Epidermal melanocyte (primary cell): ENCODE results near the gene DHRS1.
A peak's percentile ranks its signal among the peaks of the same experiment; 100 is the strongest.

Source experiments
- DNase-seq: peaks from one replicate; pipeline ENCODE4 v3.0.0; 2011; ENCODE audit warnings: low spot score; ENCODE audit not compliant: insufficient read length

The DHRS1 gene

DNA sequence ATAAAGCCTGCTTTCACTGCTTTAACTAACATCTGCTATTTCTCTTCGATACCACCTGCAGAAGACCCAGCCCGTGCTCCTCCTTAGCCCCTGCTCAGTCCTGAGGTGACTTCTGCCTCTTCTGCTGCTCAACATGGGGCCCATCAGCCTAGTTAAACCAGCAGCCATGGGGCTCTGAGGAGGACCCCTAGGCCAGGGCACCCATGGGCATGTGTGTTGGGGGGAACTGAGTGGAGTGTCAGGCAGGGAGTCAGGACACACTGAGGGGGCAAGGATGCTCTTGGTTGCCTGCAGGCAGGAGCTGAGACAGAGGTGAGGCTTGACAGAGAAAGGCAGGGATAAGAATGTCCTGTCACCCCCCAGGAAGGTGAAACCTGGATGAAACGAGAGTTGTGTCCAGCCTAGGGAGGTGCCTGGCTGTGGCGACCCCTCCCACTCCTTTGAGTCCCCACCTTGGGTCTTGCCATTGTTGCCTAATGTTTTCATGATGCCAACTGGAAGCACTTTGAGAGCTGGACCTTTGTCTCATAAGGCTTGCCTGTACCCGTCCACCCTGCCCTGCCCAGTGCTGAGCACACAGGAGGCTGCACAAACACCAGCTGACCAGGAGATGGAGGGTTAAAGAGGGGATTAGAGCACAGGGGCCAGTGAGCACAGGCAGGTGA, 15.7 kb downstream of the DHRS1 start:
- DNase-seq = no peak

DNA sequence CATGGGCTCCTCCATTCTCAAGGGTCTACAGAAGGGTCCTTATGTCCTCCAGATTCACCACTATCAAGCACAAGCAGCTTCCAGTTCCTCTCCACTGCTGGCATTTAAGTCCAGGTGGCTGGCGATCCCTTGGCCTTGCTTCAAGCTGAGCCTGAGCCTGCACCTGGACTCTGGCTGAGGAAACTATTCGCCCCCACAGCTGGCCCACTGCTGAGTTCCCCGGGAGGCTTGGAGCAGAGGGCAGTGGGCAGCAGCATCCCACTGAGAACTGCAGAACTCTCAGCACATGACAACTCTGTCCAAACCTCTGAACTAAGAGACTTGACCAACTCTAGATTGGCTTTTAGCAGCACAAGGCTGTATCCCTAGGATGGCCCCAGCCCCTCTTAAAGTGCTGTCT, 16.8 kb downstream of the DHRS1 start:
- no peak for DNase-seq

DNA sequence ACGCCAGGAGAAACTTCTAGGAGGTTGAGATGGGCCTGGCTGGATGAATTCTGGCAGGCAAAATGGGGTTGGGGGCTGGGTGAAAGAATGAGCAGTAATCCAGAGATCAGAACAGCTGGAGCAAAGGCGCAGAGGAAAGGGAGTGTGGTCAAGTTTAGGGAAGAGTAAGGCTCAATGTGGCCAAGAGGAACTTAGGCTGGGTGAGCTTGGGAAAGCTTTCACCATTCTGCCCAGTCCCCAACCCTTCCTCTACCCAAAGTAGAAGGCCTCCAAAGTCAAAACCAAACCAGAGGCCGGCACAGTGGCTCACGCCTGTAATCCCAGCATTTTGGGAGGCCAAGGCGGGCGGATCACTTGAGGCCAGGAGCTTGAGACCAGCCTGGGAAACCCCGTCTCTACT, 17.9 kb downstream of the DHRS1 start:
- DNase-seq = no peak

DNA sequence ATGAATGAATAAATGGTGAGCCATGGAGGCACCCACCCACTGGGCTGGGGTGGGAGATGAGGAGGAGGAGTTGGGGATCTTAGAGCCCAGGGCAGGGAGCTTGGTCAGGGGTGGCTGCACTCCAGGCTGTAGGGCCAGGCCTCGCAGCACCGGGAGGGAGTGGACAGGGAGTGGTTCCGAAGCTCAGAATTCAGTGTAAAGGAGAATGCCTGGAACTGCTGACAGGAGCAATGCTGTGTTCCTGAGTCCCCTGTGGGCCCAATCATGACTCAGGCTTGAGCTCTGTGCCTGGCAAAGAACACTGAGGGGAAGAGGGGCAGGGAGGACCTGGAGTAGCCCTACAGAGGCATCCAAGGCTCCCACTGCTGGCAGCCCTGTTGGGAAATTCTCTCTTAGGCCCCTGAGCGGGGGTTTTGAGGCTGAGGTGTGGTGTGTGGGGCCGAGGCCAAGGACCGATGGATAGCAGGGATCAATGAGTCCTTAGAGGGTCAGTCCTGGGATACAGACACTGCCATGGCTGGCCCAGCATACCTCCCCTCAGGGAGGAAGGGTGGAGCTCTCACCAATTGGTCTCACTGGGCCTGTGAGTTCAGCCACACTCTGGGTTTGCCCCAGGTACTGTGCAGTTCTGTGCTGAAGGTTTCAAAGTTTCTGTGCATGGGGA, 18.7 kb downstream of the DHRS1 start:
- no peak for DNase-seq

DNA sequence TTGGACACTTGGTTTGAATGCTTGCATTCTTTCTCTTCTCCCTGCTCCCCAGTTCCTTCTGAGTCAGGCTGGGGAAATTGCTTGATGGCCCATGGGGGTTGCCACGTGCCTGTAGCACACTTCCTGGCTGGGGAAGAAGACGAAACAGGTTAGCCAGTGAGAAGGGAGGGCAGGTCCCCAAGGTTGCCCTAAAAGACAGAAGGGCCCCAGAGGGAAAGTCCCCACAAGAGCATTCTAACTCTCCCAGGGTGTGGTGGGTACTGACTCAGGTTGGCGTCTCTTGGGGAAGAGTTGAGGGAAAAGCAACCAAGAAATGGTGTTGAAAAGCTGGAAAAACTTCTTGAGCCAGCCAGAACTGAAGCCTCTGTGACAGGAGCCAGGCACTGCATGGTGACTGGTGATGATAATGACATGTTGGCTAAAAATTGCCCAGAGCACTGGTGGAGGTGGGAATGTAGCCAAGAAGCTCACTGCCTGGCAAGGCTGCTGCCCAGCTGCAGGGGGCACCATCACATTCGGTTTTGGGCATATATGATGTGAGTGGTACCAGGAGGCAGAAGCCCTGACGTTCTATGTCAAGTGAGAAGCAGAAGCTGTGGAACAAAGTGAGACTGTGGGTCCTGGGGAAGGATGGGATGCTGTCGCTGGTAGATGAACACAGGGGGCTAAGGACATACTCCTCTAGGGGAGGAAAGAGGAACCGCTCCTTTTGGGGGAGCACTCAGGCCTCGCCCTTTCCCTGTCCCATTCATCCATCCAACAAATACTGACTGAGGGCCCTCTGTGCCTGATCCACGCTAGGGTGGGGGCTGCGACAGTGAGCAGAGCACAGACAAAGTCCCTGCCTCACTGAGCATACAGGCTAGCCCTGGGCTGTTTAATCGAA, 20.0 kb downstream of the DHRS1 start:
- DNase-seq = no peak

DNA sequence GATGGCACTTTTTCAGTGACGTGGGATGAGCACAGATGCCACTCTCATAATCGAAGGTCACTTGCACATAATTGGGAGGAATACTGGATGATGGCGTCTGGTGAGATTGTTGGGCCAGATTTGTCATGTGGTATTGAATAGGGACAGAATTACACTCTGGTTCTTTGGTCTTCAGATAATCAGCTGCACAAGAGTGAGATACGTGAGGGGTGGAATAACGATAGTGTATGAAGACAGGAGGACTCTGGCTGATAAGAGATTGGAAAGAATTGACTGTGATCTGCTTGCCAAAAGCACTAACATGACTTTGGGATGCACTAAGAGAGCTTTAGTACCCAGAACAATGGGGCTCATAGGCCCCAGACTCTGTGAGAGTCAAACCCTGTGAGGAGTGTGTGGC, 21.2 kb downstream of the DHRS1 start:
- no peak for DNase-seq

DNA sequence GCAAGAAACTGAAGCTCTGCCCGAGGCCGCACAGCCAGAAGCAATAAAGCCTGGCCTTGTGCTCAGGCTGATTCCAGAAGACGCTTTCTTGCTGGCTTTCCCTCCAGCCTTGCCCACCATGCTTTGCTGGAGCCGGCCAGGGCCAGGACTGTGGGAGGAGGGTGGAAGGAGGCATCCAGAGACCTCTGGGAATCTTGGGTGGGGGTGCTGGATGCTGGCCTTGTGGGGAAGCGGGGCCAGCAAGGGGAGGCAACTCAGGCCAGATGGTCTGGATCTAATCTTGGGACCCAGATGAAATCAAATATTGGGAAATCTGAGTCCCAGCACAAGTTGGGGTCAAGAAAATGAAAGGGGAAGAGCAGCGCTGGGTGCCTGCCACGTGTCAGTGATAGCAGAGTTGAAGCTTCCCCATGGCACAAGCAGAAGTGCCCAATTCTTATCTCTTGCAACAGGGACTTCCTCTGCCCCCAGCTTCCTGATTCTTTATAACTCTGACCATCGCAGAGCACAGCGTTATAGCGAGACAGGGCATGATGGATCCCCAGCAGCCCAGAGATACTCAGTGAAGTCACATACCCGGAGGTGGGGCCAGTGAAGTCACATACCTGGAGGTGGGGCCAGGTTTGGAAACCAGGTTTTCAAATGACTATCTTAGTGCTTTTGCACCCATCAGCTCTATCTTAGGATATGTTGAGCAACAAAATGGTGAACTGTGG, 21.8 kb downstream of the DHRS1 start:
- no peak for DNase-seq

DNA sequence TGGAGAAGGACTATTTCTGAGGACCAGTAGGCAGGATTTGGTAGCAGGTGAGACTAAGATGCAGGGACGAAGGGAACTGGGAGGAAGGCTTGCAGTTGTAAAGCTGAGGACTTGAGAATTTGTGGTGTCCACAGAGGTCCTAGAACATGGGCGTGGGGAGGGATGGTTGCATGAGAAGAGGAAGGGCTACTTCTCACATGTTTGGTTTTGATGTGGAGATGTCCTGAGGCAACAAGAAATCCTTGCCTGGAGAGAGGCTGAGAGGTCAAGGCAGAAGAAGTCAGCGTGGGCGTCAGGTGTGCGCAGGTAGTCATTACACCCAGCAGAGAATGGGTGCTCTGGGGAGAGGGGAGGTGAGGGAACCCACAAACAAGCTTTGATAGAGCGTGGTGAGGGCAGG, 22.5 kb downstream of the DHRS1 start:
- DNase-seq = no peak

DNA sequence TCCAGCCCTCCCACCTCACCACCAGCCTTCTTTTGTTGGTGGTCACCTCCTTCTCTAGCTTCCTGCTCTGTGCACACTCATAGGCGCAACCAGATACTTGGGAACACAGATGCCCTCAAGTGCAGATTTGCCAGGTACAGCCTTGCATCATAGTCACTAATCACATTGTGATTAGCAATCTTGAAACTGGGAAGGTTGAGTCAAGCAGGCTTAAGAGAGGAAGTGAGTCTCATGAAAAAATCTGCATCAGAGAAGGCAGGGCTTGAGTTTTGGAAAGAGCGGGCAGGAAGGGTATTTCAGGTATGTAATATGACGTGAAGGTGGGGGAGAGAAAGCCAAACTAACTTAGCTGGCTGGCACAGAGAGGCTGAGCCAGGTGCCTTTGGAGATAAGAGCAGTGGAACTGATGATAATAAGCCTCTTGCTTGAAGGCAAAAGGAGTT, 25.5 kb downstream of the DHRS1 start:
- DNase-seq = no peak

DNA sequence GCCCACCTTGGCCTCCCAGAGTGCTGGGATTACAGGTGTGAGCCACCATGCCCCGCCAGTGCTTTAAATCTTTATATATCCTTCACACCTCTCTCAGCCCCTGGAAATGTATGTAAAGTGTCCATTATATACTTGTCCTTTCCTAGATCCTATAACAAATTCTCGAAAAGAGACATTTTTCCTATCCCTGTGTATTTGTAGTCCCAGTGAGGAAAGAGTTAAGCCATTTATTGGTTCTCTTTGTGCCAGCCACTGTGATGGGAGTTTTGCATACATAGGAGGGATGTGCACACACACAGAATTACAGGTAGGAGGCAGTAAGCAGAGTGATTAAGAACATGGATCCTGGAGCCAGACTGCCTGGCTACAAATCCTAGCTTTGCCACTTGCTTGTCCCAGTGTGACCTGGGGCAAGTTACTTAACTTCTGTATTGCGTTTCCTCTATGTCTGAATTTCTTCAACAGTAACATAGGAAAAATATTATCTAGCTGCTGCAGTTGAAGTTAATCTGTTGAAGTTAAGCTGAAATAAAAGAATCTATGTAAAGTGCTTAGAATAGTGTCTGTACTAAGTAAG, 26.1 kb downstream of the DHRS1 start:
- no peak for DNase-seq

DNA sequence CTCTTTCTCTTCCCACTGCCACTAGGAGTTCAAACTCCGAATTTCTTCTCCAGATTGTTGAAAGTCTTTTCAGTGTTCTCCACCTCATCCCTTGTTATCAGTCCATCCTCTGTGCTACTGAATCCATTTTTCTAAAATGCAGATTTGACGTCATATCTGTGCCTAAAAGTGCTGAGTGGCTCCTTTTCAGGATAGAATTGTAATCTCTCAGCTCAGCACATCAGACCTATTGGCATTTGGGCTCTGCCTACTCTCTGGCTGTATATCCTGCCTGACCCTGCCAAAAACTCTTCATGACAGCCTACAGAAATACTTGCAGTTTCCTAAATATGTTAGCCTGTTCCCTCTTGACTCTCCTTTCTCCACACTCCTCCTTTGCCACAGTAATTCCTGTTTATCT, 27.1 kb downstream of the DHRS1 start:
- no peak for DNase-seq

DNA sequence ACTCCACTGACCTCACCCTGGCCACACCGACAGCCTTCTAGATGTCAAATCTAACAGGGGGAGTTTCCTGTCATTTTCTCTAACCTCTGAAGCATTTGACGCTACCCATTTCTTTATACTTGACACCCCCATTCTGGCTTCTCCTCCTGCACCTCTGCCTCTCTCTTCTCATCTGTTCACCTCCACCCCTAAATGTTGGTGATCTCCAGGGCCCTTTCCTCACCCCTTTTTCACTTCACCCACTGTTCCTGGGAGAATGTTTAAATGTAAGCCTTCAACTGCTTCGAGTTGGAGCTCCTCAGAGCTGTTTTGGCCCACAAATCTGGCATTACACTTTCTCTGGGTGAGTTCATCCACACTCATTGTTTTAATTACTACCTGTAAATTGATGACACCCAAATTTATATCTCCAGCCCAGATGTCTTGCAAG, 27.7 kb downstream of the DHRS1 start:
- no peak for DNase-seq

DNA sequence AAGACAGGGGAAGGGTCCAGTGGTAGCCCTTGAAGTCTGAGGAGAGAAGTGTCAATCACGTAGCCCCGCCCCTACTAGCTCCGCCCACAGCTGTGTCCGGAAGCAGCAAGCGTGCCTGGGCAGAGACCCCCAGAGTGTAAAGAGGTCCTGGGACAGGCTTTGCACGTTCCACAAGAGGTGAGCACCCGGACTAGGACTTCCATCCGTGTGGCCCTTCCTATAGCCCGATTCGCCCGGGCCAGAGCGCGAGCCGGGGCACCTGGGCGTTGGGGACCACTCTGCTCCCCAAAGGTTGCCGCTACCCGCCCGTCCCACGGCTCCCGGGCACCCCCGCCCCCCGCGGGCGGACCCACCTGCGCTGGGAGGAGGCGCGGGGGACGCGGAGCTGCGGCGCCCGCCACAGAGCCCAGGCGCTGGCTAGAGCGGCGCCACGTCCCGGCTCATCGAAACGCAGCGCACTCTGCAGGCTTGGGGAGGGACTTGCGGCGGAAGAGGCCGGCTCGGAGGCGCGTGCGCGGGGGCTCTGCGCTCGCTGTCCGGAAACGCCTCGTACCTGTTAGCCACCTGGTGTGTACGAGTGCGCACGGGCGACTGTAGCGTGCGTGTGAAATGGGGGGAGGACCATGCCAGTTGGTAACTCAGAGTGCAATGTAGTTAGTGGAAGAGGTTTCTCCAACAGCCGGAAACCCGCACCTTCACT, 28.3 kb downstream of the DHRS1 start, which contains the start of gene RABGGTA:
RABGGTA (minus strand) TSS at position 464 of the 700 bp plus-strand sequence. CDS start 482 bp downstream, outside the sequence.
- peak; percentile 94 for DNase-seq

DNA sequence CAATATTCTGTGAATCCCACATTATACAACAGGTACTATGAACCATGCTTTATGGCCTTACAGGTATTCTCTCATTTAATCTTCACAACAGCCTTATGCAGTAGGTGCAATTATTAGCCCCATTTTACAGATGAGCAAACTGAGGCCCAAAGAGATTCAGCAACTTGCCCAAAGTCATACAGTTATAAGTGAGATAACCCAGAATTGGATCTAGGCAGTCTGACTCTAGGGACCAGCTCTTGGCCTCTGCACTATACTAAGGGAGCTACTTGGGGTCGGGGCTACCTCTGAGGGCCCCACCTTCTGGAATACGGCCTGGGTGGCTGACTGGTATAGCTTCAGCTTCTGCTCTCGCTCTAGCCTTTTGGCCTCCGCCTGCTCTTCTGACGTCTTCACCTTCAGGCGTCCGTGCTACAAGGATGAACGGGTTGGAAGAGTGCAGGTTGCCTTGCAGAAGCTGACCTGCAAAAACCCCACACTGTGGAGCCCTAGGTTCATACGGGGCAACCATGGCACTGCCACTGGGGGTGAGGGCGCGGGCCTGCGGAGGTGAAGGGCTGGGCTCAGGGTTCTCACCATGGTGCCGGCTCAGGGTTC, 28.9 kb downstream of the DHRS1 start:
- DNase-seq = no peak

DNA sequence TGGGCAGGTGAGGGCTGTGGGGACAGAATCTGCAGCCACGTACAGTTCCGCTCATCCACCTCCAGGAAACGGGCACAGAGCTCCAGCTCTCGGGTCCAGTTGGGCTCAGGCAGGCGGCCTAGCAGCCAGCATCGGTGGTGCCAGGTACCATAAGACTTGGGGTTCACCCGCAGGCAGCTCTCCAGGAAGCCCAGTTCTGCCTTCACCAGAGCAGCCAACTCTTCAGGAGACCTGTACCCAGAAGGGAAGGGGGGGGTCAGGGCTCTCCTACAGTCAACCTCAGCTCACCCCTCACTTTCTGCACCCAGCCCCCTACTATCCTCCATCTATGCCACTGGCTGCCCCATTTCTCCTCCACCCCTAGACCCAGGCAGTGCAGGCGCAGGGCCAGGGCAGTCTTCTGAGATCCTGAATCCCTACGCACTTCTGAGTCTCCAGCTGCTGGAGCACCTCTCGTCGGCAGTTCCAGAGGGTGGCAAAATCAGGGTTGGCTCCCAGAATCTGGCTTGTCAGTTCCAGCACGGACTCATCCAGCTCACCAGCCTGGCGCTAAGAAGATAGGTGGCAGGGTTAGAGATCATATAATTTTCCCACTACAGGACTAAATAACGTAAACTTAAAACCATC, 29.6 kb downstream of the DHRS1 start:
- DNase-seq = no peak

DNA sequence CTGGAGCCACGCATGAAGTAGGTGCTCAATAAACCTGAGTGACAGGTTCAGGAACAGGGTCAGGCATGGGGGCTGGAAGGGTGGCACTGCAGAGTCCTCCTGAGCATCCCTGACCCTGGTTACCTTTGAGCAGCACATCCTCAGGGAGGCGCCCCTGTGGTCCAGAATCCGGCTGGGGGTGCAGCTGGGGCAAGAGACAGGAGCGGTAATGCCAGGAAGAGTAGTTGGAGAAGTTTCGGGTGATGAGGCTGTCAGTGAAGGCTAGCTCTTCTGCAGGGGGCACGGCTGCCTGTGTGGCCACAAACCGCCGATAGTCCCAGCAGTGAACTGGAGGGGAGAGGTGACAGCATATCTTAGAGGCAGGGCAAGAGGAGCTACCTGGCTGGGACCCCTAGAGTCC, 30.2 kb downstream of the DHRS1 start:
- DNase-seq = no peak

DNA sequence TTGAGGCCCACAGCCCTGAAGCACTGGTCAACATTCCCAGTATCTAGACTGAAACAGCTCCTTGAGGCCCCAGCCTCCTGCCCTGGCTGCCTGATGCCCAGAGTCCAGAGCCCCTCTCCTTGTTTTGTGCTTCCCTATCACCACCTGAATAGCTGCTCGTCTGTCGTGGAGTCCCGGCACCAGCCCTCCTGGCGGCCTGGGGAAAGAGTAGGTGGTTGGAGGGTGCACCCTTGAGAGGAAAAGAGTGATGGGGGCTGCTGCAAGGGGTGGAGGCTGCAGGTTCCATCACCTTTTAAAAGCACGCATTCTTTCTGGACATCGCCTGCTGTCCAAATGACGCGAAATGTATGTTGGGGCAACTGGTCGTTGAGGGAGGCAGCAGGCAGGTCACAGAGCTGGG, 31.4 kb downstream of the DHRS1 start:
- DNase-seq = no peak

DNA sequence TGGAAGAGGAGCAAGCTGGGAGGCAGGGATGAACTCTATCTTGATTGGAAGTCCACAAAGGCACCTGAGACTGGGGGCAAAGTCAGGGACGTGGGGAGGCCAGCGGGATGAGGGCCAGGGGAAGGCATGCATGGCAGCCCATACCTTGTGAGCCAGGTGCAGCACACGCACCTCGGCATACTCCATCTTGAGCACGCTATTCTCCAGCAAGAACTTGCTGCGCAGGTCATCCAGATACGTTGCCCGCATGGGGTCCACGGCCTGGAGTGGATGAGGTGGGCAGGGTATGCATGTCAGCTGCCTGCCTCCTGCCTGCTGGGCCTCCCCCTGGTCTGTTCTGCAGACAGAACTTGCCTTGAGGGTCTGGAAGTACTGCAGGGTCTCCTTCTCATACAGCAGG, 32.1 kb downstream of the DHRS1 start:
- DNase-seq = no peak

DNA sequence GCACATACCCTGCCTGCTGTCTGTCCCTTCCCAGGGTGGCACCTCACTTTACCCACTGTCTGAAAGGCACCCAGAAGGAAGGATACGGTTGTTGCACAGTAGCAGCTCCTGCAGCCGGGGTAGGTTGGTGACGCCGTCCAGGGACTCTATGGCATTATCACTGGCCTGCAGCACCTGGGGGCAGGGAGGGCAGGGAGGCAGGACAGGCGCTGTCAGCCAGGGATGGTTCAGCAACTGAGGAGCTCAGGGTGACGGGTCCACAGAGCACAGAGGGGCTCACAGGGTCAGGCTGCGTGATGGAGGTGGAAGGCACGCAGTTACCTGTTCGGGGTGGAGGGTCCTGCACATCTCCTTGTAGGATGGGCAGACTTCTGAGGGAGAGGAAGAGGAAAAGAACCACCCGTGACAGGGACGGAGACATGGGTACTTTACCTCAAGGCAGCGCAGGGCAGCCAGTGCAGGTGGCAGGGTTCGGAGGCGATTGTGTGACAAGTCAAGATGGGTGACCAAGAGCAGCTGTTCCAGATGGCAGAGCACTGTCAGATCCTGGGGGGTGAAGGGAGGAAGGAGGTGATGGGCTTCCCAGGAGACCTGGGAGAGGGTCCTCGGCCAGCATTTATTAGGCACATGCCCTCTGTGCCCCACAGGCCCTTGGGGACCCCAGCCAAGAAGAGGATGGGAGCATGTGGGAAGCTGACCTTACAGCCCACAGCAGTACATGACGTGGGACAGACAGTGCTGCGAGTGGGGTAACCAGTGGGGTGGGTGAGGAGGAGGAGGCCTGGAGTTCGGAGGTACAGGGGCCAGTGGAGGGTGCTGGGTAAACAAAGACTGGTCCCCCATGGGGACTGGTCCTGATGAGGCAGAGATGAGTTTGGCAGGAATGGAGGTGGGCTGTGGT, 33.0 kb downstream of the DHRS1 start:
- DNase-seq = no peak
